GF-D8 (cell line): Measurements from ENCODE around the gene ATAD3C.
"Not testable (repeated sequence)": the region's sequence is repeated elsewhere in the genome, so short reads cannot be mapped to it uniquely, and the experiment has no call there.

Experiments
- DNase-seq: peaks from one replicate; lab custom pipeline; 2025; lab: John Stamatoyannopoulos, UW

The ATAD3C gene

GRCh38 chr1:1449099-1449739 is at the start of gene ATAD3C:
Gene ATAD3C, plus strand, starts transcription at chr1:1449689. Its CDS starts 995 bp downstream, at chr1:1450684.
- no peak for DNase-seq

GRCh38 chr1:1399872-1400575 is 49.5 kb upstream of the ATAD3C start:
- DNase-seq, result no peak

- no peak for DNase-seq
These were observed 48.7 kb upstream of the ATAD3C start for GRCh38 chr1:1400576-1401456.

GRCh38 chr1:1401457-1402010 is 48.0 kb upstream of the ATAD3C start:
- no peak for DNase-seq

GRCh38 chr1:1402072-1402900 is 47.2 kb upstream of the ATAD3C start:
- no peak for DNase-seq

GRCh38 chr1:1402901-1403392 is 46.5 kb upstream of the ATAD3C start:
- DNase-seq, result not testable (repeated sequence)

- no peak for DNase-seq
These were observed 45.8 kb upstream of the ATAD3C start for GRCh38 chr1:1403653-1404052.

- DNase-seq, result no peak
These were observed 43.2 kb upstream of the ATAD3C start for GRCh38 chr1:1406101-1406820.

GRCh38 chr1:1406821-1407635 is 42.5 kb upstream of the ATAD3C start, which contains the start of gene MRPL20:
Gene MRPL20, minus strand, starts transcription at chr1:1407293. Its CDS starts 76 bp downstream, at chr1:1407217.
- peak; percentile 81 for DNase-seq

GRCh38 chr1:1407636-1408318 is 41.7 kb upstream of the ATAD3C start:
- no peak for DNase-seq

GRCh38 chr1:1410238-1410637 is 39.3 kb upstream of the ATAD3C start:
- not testable (repeated sequence) for DNase-seq

GRCh38 chr1:1411626-1412025 is 37.9 kb upstream of the ATAD3C start:
- DNase-seq, result no peak

- DNase-seq, result not testable (repeated sequence)
These were observed 37.1 kb upstream of the ATAD3C start for GRCh38 chr1:1412311-1412902.

- DNase-seq, result no peak
These were observed 33.7 kb upstream of the ATAD3C start for GRCh38 chr1:1415751-1416150.

- DNase-seq, result not testable (repeated sequence)
These were observed 32.1 kb upstream of the ATAD3C start for GRCh38 chr1:1417396-1417795.

GRCh38 chr1:1417825-1418463 is 31.5 kb upstream of the ATAD3C start:
- not testable (repeated sequence) for DNase-seq

- no peak for DNase-seq
These were observed 30.8 kb upstream of the ATAD3C start for GRCh38 chr1:1418464-1419362.
